Tibial nerve (tissue), 4 donors: ENCODE results near the gene MRPS10.

Experiments used
- EP300 ChIP-seq, 2 donors: sonication (generic); formaldehyde crosslinking; IDR thresholded peaks; one replicate each; pipeline ENCODE4 v1.6.1; 2017; ENCODE audit warnings: antibody characterized with exemption in 2 of 2, mild to moderate bottlenecking in 1 of 2
- POLR2A ChIP-seq, 2 donors: fragments of 450-650 bp; IDR thresholded peaks; one replicate each; pipeline ENCODE4 v1.6.1; 2017; ENCODE audit warnings: antibody characterized with exemption in 2 of 2, mild to moderate bottlenecking in 2 of 2, moderate library complexity in 2 of 2
- TF ChIP-seq, protein P1 (sequence below), 5 experiments: fragments of 200-600 bp in 3 of 5; fragments of 450-650 bp in 2 of 5; sonication (generic) in 3 of 5; IDR thresholded peaks; one replicate each; pipeline ENCODE4 v1.5.1; 2016 to 2019; ENCODE audit warnings: antibody characterized with exemption in 5 of 5, mild to moderate bottlenecking in 3 of 5, moderate library complexity in 2 of 5

DNA sequence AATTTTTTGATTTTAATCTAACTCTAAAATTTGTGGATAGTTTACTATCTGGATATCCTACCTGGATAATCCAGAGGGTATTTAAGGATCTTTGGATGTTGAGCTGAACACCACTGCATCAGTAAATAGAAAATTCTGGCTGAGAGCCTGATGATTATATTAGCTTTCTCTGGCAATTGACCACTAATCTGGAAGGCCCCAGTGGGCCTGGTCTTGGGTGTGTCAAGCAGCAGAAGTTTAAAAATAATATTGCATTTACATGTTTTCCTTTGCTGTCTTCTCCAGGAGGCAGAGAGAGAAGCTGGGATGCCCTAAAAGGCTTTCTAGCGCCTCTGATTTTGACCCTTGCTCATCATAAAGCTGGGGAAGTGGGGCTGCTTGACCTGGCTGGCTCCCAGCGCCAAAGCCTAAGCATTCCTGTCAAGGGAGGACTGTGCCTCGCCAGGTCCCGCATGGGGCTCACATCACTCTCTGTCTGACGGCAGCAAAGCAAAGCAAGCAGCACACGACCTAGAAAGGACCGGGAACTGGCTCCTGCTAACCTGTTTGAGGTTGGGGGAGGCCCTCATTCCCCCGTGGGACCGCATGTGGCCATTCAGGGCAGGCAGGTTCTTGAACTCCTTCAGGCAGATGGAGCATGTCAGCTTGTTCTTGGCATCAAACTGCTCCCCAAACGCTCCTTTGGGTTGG lies 46.6 kb upstream of the MRPS10 start:
- TF ChIP-seq, protein P1, sequence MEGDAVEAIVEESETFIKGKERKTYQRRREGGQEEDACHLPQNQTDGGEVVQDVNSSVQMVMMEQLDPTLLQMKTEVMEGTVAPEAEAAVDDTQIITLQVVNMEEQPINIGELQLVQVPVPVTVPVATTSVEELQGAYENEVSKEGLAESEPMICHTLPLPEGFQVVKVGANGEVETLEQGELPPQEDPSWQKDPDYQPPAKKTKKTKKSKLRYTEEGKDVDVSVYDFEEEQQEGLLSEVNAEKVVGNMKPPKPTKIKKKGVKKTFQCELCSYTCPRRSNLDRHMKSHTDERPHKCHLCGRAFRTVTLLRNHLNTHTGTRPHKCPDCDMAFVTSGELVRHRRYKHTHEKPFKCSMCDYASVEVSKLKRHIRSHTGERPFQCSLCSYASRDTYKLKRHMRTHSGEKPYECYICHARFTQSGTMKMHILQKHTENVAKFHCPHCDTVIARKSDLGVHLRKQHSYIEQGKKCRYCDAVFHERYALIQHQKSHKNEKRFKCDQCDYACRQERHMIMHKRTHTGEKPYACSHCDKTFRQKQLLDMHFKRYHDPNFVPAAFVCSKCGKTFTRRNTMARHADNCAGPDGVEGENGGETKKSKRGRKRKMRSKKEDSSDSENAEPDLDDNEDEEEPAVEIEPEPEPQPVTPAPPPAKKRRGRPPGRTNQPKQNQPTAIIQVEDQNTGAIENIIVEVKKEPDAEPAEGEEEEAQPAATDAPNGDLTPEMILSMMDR (IDR thresholded peaks at IDR 0.05) = no peak
- TF ChIP-seq POLR2A (IDR thresholded peaks at IDR 0.05) (no peak), EP300 (IDR thresholded peaks at IDR 0.05) (no peak)
